ENCODE measurements around the gene SNAI3. TPM values are rescaled to one million over a fixed set of nuclear protein-coding genes. Genes with fewer than 3 reads are reported as not detected.
A peak's percentile ranks its signal among the peaks of the same experiment; 100 is the strongest.

The SNAI3 gene
- total and polyA plus RNA-seq, 12 donors, result 0.21 to 8.6 (median 1.3) TPM

DNA sequence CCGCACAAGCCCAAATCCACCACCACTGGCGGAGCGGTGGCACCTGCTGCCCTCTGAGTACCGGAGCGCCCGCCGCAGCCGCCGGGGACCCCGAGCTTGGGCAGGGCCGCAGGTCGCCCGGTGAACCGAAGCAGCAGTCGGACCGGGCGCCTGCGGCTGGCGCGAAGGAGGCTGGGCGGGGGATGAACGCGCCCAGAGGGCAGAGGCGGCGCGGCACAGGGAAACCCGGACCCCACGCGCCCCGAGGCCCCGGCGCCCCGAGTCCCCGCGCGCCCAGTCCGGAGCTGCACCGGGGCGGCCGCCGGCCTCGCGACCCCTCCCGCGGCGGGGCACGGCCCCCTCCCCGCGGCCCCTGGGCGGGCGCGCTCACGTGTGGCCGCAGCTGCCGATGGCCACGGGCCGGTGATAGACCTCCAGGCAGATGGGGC, 19.5 kb upstream of the SNAI3 start:
- WGBS, 2 donors, result 0 to 1% methylated on average over 25 to 57 of the region's 57 CpGs
- intact Hi-C loops (cut with DNase I), result loop anchor here in 4 of 10 donors (5.0 to 10.0 kb wide), 3 partner anchors 44 to 134 kb away; partner anchors contain the start of genes ZC3H18 (in 4 of the 4) and MVD (in 1 of the 4)
- Histone ChIP-seq H3K27me3 (no peaks in the 10 kb centered on the region), H3K36me3 (peaks cover 0 to 24% (median 0%) of the 10 kb centered on the region in 9 donors), H3K27ac (peak overlapping the region; percentile 62 to 97 (median 84)), H3K9me3 (no peaks in the 10 kb centered on the region), H3K4me3 (peak overlapping the region; percentile 76 to 100 (median 99)), H3K4me1 (peaks cover 14 to 67% (median 56%) of the 10 kb centered on the region in 9 donors)
- ATAC-seq (peak in 1 of 8 donors; percentile 18), DNase-seq (no peak)
- TF ChIP-seq, protein P1, sequence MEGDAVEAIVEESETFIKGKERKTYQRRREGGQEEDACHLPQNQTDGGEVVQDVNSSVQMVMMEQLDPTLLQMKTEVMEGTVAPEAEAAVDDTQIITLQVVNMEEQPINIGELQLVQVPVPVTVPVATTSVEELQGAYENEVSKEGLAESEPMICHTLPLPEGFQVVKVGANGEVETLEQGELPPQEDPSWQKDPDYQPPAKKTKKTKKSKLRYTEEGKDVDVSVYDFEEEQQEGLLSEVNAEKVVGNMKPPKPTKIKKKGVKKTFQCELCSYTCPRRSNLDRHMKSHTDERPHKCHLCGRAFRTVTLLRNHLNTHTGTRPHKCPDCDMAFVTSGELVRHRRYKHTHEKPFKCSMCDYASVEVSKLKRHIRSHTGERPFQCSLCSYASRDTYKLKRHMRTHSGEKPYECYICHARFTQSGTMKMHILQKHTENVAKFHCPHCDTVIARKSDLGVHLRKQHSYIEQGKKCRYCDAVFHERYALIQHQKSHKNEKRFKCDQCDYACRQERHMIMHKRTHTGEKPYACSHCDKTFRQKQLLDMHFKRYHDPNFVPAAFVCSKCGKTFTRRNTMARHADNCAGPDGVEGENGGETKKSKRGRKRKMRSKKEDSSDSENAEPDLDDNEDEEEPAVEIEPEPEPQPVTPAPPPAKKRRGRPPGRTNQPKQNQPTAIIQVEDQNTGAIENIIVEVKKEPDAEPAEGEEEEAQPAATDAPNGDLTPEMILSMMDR (IDR thresholded peaks at IDR 0.05), result no peak

DNA sequence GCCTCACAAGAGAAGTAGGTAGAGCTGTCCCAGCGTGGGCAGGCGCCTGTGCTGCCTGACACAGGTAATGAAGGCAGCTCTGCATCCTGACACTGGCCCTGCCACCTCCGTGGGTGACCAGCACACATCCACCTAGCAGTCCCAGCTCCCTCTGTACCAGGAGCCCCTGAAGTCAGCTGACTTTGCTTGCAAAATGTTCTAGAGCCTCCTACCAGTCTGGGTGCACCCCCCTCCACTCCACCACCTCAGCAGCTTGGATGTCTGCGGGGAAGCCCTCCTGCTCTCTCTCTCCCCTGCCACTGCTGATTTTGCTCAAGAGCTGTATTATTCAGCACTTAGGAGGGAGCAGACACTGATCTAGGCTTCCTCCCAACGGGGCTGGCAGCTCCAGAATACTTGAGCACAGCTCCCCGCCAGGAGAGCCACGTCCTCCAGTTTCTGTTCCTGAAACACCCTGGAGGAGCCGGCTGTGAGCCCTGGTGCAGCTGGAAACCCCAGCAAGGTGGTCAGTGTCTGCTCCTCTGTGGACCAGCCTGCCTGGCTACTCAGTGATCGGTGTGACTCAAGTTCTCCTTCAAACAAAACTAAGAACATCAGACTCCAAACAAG, 18.9 kb upstream of the SNAI3 start:
- Histone ChIP-seq H3K36me3 (peaks cover 0 to 24% (median 0%) of the 10 kb centered on the region in 9 donors), H3K4me3 (peak overlapping the region in 9 of 10 donors; percentile 76 to 100 (median 99)), H3K4me1 (peaks cover 14 to 73% (median 62%) of the 10 kb centered on the region in 9 donors), H3K9me3 (no peaks in the 10 kb centered on the region), H3K27ac (peak overlapping the region in 9 of 10 donors; percentile 78 to 97 (median 85)), H3K27me3 (no peaks in the 10 kb centered on the region)
- TF ChIP-seq, protein P1 (IDR thresholded peaks at IDR 0.05), result no peak
- 33 to 39% methylated on average over 9 of the region's 9 CpGs for WGBS, 2 donors
- DNase-seq (no peak), ATAC-seq (no peak)
- intact Hi-C loops (cut with DNase I), result loop anchor here in 4 of 10 donors (5.0 to 10.0 kb wide), 3 partner anchors 43 to 133 kb away; partner anchors contain the start of genes ZC3H18 (in 4 of the 4) and MVD (in 1 of the 4)

DNA sequence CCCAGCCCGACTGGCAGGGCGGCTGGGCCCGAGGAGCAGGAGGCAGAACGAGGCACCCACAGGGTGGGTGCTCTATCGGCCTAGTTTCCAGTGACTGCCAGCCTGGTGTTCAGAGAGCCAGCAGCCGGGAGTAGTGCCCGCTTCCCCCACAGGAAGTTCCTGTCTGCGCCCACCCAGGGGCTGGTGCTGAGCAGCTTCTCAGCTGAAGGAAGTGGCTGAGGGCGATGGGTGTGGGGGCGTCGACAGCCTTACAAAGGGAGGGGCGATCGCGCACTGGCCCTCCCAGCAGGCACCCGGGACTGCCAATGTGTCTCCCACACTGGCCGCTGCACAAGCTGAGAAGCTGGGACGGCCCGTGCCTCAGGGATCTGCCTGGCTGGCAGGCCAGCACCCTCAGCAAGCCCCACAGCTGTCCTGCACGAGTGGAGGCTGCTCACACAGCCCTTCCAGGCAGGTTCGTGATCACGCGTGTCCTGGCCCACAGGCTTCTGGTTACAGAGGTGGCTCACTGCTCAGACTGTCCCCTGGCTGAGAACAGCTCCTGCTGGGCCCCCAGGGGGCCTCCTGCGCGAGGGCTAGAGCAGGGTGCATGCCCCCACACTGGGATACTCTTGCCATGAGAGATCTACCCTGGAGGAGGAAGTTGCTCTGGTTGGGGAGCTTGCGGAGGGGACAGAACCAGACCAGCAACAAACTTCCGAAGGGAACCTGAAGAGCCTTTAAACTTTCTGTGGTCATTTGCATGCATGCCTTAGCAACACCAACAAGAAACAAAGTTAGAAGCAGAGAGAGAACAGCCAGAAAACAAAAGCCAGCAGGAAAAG, 17.4 kb upstream of the SNAI3 start:
- Histone ChIP-seq H3K4me3 (peak overlapping the region in 6 of 10 donors; percentile 12 to 99 (median 87)), H3K27me3 (no peaks in the 10 kb centered on the region), H3K4me1 (peaks cover 14 to 79% (median 62%) of the 10 kb centered on the region in 9 donors), H3K27ac (peak overlapping the region in 9 of 10 donors; percentile 6 to 97 (median 83)), H3K36me3 (peaks cover 0 to 31% (median 10%) of the 10 kb centered on the region in 9 donors), H3K9me3 (no peaks in the 10 kb centered on the region)
- peak; percentile 40 to 53 for DNase-seq
- TF ChIP-seq, protein P1 (IDR thresholded peaks at IDR 0.05), result no peak
- peak in 2 of 8 donors; percentile 6 to 7 for ATAC-seq
- intact Hi-C loops (cut with DNase I), result loop anchor here in 3 of 10 donors (5.0 to 10.0 kb wide), 2 partner anchors 41 to 129 kb away; partner anchors contain the start of genes ZC3H18 (in 2 of the 3) and MVD (in 1 of the 3)
- WGBS, 2 donors, result 60 to 65% methylated on average over 26 of the region's 26 CpGs
